Heart left ventricle (tissue), 16 donors: ENCODE data around the gene SLX9. TPM values are rescaled to one million over a fixed set of nuclear protein-coding genes. Genes with fewer than 3 reads are reported as not detected.

Experiments
- ATAC-seq, 4 donors: fragments of 200-7000 bp; cut with Tn5 transposase; one replicate each; pipeline ENCODE4 v1.9.1; 2020 to 2022; ENCODE audit warnings: moderate library complexity in 4 of 4, mild to moderate bottlenecking in 3 of 4, moderate number of reproducible peaks in 1 of 4
- DNase-seq, 5 donors: peaks; one replicate each; pipeline ENCODE4 v3.0.0-alpha.2; 2020
- H3K27ac ChIP-seq, 12 donors: fragments of 200-600 bp; sonication (generic) in 4 of 12; one replicate each; pipeline versions ENCODE4 v1.5.0 to v1.8.0; 2016 to 2022; ENCODE audit warnings: mild to moderate bottlenecking in 2 of 12
- H3K27me3 ChIP-seq, 9 donors: fragments of 200-600 bp; sonication (generic) in 2 of 9; one replicate each; pipeline versions ENCODE4 v1.5.1 to v1.8.0; 2016 to 2022; ENCODE audit warnings: mild to moderate bottlenecking in 3 of 9
- H3K36me3 ChIP-seq, 9 donors: fragments of 200-600 bp; sonication (generic) in 2 of 9; one replicate each; pipeline versions ENCODE4 v1.5.0 to v1.8.0; 2018 to 2022; ENCODE audit warnings: mild to moderate bottlenecking in 2 of 9
- H3K4me1 ChIP-seq, 12 donors: fragments of 200-600 bp; sonication (generic) in 4 of 12; one replicate each; pipeline versions ENCODE4 v1.5.0 to v1.8.0; 2016 to 2022; ENCODE audit warnings: mild to moderate bottlenecking in 3 of 12
- H3K4me3 ChIP-seq, 12 donors: fragments of 200-600 bp; sonication (generic) in 4 of 12; one replicate each; pipeline versions ENCODE4 v1.5.0 to v1.8.0; 2017 to 2022; ENCODE audit warnings: mild to moderate bottlenecking in 9 of 12, moderate library complexity in 4 of 12
- H3K9me3 ChIP-seq, 12 donors: fragments of 200-600 bp; sonication (generic) in 4 of 12; one replicate each; pipeline versions ENCODE4 v1.5.0 to v1.8.0; 2016 to 2022; ENCODE audit warnings: mild to moderate bottlenecking in 1 of 12
- POLR2A ChIP-seq, 2 donors: fragments of 450-650 bp; IDR thresholded peaks; one replicate each; pipeline ENCODE4 v1.6.1; 2017; ENCODE audit warnings: antibody characterized with exemption in 2 of 2, mild to moderate bottlenecking in 2 of 2, moderate library complexity in 2 of 2
- WGBS, 4 donors: extraction: QIAGEN DNeasy Blood & Tissue Kit in 2 of 4; methylation state at CpG; one replicate each; pipeline versions ENCODE4 v1.1.5 to v1.1.7; 2013 to 2018; 5-methylcytosine and 5-hydroxymethylcytosine counted together
- intact Hi-C, 10 donors: fragments of 100-400 bp; cut with DNase I; formaldehyde crosslinking; loops; one replicate each; pipeline versions ENCODE4 v1.11.1 to v1.14.2; 2022
- polyA plus RNA-seq, 2 donors: library from polyadenylated mRNA; stranded (reverse); fragments of 200-250 nt; gene quantifications; one replicate each; pipeline ENCODE4 v1.2.3, GENCODE V29; 2013
- total RNA-seq, 9 donors: library from RNA; depleted of rRNA in 2 of 9; stranded (reverse); fragments of >200 nt in 2 of 9; fragmentation: NEBNext Ultra II Directional in 3 of 9; extraction: Animal tissue kit (Norgen Biotek cat#: 25700) in 3 of 9; gene quantifications; one replicate each; pipeline versions ENCODE4 v1.1.0 to v1.2.4, GENCODE V29; 2016 to 2023
- TF ChIP-seq, protein P1 (sequence below), 12 donors: fragments of 200-600 bp; sonication (generic) in 4 of 12; IDR thresholded peaks; one replicate each; pipeline versions ENCODE4 v1.5.0 to v1.8.0; 2018 to 2022; ENCODE audit warnings: antibody characterized with exemption in 12 of 12, mild to moderate bottlenecking in 5 of 12
- donor health status: ischemic (EF 13 %, LVEDD 7.1; RV severe dilation, severe dysfunction).
- donor health status: healthy with polysubstance abuse.
- donor health status: DM: no; HTN: yes; CAD: no.
- donor health status: DM: no; HTN: no; CAD: no.
- donor health status: ischemic (EF 25% LVEDD 6.9; RV normal size, moderate dysfunction).
- donor health status: ischemic (EF 25% LVEDD 5.7; RV mildly dilated, moderate dysfunction).
- donor health status: healthy.
- donor health status: DM: yes; HTN: yes; CAD: no.
- donor health status: ischemic (EF 35%, LVEDD 5.7; RV mildly dilated, moderate dysfunction).
- donor health status: nonischemic (EF 11% LVEDD 7.7; RV severe dilation, severe dysfunction).
- donor health status: DM: yes; HTN: yes; CAD: no.
- donor health status: PGD.
- donor health status: ischemic (EF 29% LVEDD 5.4; RV normal size, mild dysfunction).
- donor health status: nonischemic (EF 23%, LVEDD 6.1; RV moderate dilation, normal function).

Gene SLX9
- total and polyA plus RNA-seq, 11 donors: 38.5 to 77.8 (median 49.1) TPM

DNA sequence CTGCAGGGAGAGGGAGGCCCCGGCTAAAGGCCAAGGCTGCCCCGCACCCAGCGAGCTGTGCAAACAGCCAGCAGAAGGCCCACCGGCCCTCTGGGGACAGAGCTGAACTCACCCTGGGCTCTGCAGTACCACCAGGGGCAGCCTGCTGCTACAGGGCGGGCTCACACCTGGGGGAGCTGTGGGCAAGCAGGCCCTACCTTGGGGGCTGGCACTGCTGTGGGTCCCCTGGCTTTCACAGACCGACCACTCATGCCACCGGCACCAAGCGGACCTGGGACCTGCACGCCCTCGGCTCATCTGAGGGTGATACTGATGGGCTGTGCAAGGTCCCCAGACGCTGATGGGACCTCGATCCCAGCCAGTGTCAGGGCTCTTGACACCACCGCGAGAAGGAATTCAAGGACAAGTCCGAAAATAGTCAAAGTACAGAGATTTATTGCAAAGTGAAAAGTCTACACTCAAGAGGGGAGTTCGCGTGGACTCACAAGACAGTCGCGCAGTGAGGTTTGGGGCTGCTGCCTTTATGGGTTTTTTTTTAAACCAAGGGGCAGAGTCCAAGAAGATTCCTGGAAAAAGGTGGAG is 73.5 kb downstream of the SLX9 start:
- H3K36me3 ChIP-seq: no peaks in the 10 kb centered on the region
- peaks cover 0 to 23% (median 11%) of the 10 kb centered on the region in 12 donors for H3K4me1 ChIP-seq
- no peak overlapping the region for H3K27ac ChIP-seq
- H3K9me3 ChIP-seq: no peaks in the 10 kb centered on the region
- peak in 3 of 5 donors; percentile 19 to 61 (median 24) for DNase-seq
- intact Hi-C loops: loop anchor here in 1 of 10 donors (10.0 kb wide), 1 partner anchor 61 kb away; the partner anchor contains the start of gene ADARB1
- peaks cover 0 to 18% (median 0%) of the 10 kb centered on the region in 9 donors for H3K27me3 ChIP-seq
- H3K4me3 ChIP-seq: no peak overlapping the region
- TF ChIP-seq, protein P1, sequence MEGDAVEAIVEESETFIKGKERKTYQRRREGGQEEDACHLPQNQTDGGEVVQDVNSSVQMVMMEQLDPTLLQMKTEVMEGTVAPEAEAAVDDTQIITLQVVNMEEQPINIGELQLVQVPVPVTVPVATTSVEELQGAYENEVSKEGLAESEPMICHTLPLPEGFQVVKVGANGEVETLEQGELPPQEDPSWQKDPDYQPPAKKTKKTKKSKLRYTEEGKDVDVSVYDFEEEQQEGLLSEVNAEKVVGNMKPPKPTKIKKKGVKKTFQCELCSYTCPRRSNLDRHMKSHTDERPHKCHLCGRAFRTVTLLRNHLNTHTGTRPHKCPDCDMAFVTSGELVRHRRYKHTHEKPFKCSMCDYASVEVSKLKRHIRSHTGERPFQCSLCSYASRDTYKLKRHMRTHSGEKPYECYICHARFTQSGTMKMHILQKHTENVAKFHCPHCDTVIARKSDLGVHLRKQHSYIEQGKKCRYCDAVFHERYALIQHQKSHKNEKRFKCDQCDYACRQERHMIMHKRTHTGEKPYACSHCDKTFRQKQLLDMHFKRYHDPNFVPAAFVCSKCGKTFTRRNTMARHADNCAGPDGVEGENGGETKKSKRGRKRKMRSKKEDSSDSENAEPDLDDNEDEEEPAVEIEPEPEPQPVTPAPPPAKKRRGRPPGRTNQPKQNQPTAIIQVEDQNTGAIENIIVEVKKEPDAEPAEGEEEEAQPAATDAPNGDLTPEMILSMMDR (IDR thresholded peaks at IDR 0.05): no peak
- no peak for TF ChIP-seq POLR2A (IDR thresholded peaks at IDR 0.05)
- no peak for ATAC-seq
- WGBS, 4 donors: 88 to 94% (median 92%) methylated on average over 15 to 19 of the region's 19 CpGs

DNA sequence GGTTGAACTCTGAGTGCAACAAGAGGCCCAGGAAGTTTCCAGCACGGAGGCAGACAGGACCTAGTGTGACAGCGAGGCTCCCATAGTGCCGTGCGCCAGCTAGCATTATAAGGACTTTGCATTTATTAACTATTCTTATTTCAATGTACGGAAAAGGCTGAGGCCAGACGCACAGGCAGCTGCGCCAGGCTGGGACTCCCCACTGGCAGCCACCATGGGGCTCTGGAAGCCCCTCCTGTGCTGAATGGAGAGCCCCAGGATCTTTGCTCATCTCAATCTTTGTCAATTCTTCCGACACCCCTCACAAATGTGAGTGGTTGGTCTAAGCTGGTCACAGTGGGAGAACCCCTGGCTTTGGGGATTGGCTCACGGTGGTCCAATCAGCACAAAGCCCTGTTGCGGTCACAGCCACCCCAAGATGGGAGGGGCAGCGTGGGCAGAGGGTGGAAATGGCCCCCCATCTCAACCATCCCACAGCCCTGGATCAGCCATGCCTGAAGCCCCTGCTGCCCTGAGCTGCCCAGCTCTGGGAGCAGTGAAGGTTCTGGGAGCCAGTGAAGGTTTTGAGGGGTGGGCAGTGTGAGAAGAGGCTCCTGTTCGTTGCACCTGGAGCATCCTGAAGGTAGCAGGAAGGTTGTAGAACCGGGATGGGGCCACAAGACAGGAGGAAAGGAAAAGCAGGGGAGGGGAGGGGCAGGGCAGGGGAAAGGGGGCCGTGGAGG is 75.1 kb downstream of the SLX9 start:
- intact Hi-C loops: loop anchor here in 3 of 10 donors (5.0 to 10.0 kb wide), 3 partner anchors 47 to 60 kb away; partner anchors contain the start of gene ADARB1 (in 1 of the 3)
- H3K27ac ChIP-seq: no peak overlapping the region
- DNase-seq (no peak), ATAC-seq (no peak)
- TF ChIP-seq, protein P1 (IDR thresholded peaks at IDR 0.05): no peak
- no peak for TF ChIP-seq POLR2A (IDR thresholded peaks at IDR 0.05)
- H3K27me3 ChIP-seq: peaks cover 0 to 29% (median 0%) of the 10 kb centered on the region in 9 donors
- WGBS, 4 donors: 94 to 99% (median 96%) methylated on average over 13 to 14 of the region's 14 CpGs
- no peaks in the 10 kb centered on the region for H3K9me3 ChIP-seq
- peaks cover 0 to 33% (median 19%) of the 10 kb centered on the region in 12 donors for H3K4me1 ChIP-seq
- H3K36me3 ChIP-seq: no peaks in the 10 kb centered on the region
- no peak overlapping the region for H3K4me3 ChIP-seq

DNA sequence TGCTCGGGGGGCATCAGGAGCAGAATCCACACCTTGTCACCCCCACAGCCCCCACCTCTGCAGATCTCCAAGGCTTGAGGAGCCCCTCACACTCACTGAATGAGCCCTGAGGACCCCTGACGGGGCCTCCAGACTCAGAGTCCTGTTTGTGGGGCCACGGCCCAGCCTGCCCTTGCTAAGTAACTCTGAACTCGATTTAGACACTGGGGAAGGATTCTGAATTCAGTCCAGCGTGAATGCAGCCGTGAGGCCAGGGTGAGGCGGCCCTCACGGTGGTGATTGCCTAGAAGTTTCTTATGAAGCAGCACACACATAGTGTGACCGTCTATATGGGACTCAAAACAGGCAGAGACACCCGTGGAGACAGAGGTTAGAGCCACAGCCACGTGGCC is 75.6 kb downstream of the SLX9 start:
- TF ChIP-seq, protein P1 (IDR thresholded peaks at IDR 0.05): no peak
- no peak for TF ChIP-seq POLR2A (IDR thresholded peaks at IDR 0.05)
- H3K4me3 ChIP-seq: no peak overlapping the region
- peaks cover 0 to 30% (median 0%) of the 10 kb centered on the region in 9 donors for H3K27me3 ChIP-seq
- ATAC-seq (no peak), DNase-seq (peak in 3 of 5 donors; percentile 18 to 49 (median 20))
- no peaks in the 10 kb centered on the region for H3K36me3 ChIP-seq
- H3K27ac ChIP-seq: no peak overlapping the region
- H3K4me1 ChIP-seq: peaks cover 0 to 33% (median 21%) of the 10 kb centered on the region in 12 donors
- H3K9me3 ChIP-seq: no peaks in the 10 kb centered on the region
- WGBS, 4 donors: 83 to 89% (median 88%) methylated on average over 11 of the region's 11 CpGs
- intact Hi-C loops: loop anchor here in 3 of 10 donors (5.0 to 10.0 kb wide), 3 partner anchors 47 to 59 kb away; partner anchors contain the start of gene ADARB1 (in 1 of the 3)

DNA sequence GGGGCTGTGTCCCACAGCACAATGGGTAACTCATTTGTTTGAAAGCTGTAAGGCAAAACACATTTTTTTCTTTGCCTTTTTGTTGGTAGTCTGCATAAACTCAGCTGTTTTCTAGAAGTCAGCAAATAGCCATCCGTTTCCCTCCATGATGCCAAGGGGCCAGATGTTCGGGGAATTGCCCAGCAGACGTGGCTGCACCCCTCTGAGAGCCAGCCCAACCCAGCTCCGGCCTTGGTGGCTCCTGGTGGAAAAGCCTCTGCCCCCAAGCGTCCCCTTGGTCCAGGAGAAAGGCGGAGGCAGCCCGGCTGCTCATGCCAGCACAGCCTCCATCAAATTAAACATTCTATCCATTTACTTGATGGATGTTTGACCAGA is 76.2 kb downstream of the SLX9 start:
- DNase-seq (peak in 2 of 5 donors; percentile 4 to 21), ATAC-seq (no peak)
- intact Hi-C loops: loop anchor here in 3 of 10 donors (5.0 to 10.0 kb wide), 3 partner anchors 46 to 59 kb away; partner anchors contain the start of gene ADARB1 (in 1 of the 3)
- no peak overlapping the region for H3K4me3 ChIP-seq
- 85 to 90% (median 87%) methylated on average over 7 of the region's 7 CpGs for WGBS, 4 donors
- no peaks in the 10 kb centered on the region for H3K9me3 ChIP-seq
- H3K36me3 ChIP-seq: no peaks in the 10 kb centered on the region
- no peak for TF ChIP-seq POLR2A (IDR thresholded peaks at IDR 0.05)
- H3K27me3 ChIP-seq: peaks cover 0 to 30% (median 0%) of the 10 kb centered on the region in 9 donors
- H3K4me1 ChIP-seq: peaks cover 0 to 36% (median 21%) of the 10 kb centered on the region in 12 donors
- H3K27ac ChIP-seq: no peak overlapping the region
